Glomerular visceral epithelial cell (primary cell): ENCODE measurements around the gene ZIC3.
"Not testable (repeated sequence)": the region's sequence is repeated elsewhere in the genome, so short reads cannot be mapped to it uniquely, and the experiment has no call there.

Experiments used
- DNase-seq: peaks from one replicate; pipeline ENCODE4 v3.0.0-alpha.2; 2016; ENCODE audit errors: extremely low spot score

ZIC3 gene

GRCh38 chrX:137565921-137566745 is at the start of gene ZIC3:
Gene ZIC3 (plus strand): TSS chrX:137566127. CDS start chrX:137566692, 565 bp downstream.
- DNase-seq, result no peak

- no peak for DNase-seq
Observed at GRCh38 chrX:137519459-137519858, 46.5 kb upstream of the ZIC3 start.

- no peak for DNase-seq
Observed at GRCh38 chrX:137545711-137546651, 19.9 kb upstream of the ZIC3 start.

GRCh38 chrX:137547291-137547690 is 18.6 kb upstream of the ZIC3 start:
- no peak for DNase-seq

GRCh38 chrX:137548261-137548660 is 17.7 kb upstream of the ZIC3 start:
- DNase-seq, result no peak

GRCh38 chrX:137549073-137549472 is 16.9 kb upstream of the ZIC3 start:
- DNase-seq, result no peak

GRCh38 chrX:137549851-137550664 is 15.9 kb upstream of the ZIC3 start:
- no peak for DNase-seq

GRCh38 chrX:137550665-137551261 is 15.2 kb upstream of the ZIC3 start:
- DNase-seq, result no peak

GRCh38 chrX:137552098-137552497 is 13.8 kb upstream of the ZIC3 start:
- not testable (repeated sequence) for DNase-seq

- no peak for DNase-seq
Observed at GRCh38 chrX:137562096-137562495, 3.8 kb upstream of the ZIC3 start.

- no peak for DNase-seq
Observed at GRCh38 chrX:137563681-137564651, 2.0 kb upstream of the ZIC3 start.

GRCh38 chrX:137565318-137565904 is 516 bp upstream of the ZIC3 start:
- no peak for DNase-seq

GRCh38 chrX:137566746-137567679 is 1.1 kb downstream of the ZIC3 start:
- no peak for DNase-seq

GRCh38 chrX:137567682-137568232 is 1.8 kb downstream of the ZIC3 start:
- DNase-seq, result no peak

- no peak for DNase-seq
Observed at GRCh38 chrX:137568741-137569469, 3.0 kb downstream of the ZIC3 start.

- DNase-seq, result no peak
Observed at GRCh38 chrX:137569470-137569891, 3.6 kb downstream of the ZIC3 start.

- DNase-seq, result no peak
Observed at GRCh38 chrX:137573324-137574101, 7.6 kb downstream of the ZIC3 start.
